ENCODE data around the gene GLI1. TPM values are rescaled to one million over a fixed set of nuclear protein-coding genes. Genes with fewer than 3 reads are reported as not detected.
"Not testable (repeated sequence)": the region's sequence is repeated elsewhere in the genome, so short reads cannot be mapped to it uniquely, and the experiment has no call there.

The GLI1 gene
- total RNA-seq, 4 donors from 2014 or later, result 0.51 to 2.9 (median 2.0) TPM; not detected in 1

- TF ChIP-seq CTCF (IDR thresholded peaks at IDR 0.05) (no peak), EP300 (IDR thresholded peaks at IDR 0.05) (no peak), POLR2A (IDR thresholded peaks at IDR 0.05) (no peak), POLR2AphosphoS5 (IDR thresholded peaks at IDR 0.05) (no peak)
Measured at GRCh38 chr12:57418255-57418654, 41.3 kb upstream of the GLI1 start.

GRCh38 chr12:57419495-57419894 is 40.1 kb upstream of the GLI1 start:
- Histone ChIP-seq H3K27me3 (no peaks in the 10 kb centered on the region), H3K4me3 (no peak overlapping the region), H3K9me3 (no peaks in the 10 kb centered on the region), H3K36me3 (peaks cover 6% of the 10 kb centered on the region), H3K4me1 (no peaks in the 10 kb centered on the region), H3K27ac (no peak overlapping the region)
- TF ChIP-seq EP300 (IDR thresholded peaks at IDR 0.05) (no peak), POLR2A (IDR thresholded peaks at IDR 0.05) (no peak), POLR2AphosphoS5 (IDR thresholded peaks at IDR 0.05) (no peak), CTCF (IDR thresholded peaks at IDR 0.05) (no peak)
- no peak for DNase-seq (ENCODE audit: low spot score in 2 of 2)
- 98% methylated on average over 2 of the region's 2 CpGs for WGBS

More at GRCh38 chr12:57418255-57418654, 41.3 kb upstream of the GLI1 start:
- no peaks in the 10 kb centered on the region for H3K4me1 ChIP-seq
- no peak overlapping the region for H3K27ac ChIP-seq
- no peaks in the 10 kb centered on the region for H3K9me3 ChIP-seq
- WGBS, result 89% methylated on average over 9 of the region's 9 CpGs
- no peaks in the 10 kb centered on the region for H3K27me3 ChIP-seq
- no peak for DNase-seq (ENCODE audit: low spot score in 2 of 2)
- no peak overlapping the region for H3K4me3 ChIP-seq
- H3K36me3 ChIP-seq, result peaks cover 4% of the 10 kb centered on the region

- no peak overlapping the region for H3K27ac ChIP-seq
- no peak overlapping the region for H3K4me3 ChIP-seq
- 97% methylated on average over 5 of the region's 5 CpGs for WGBS
Measured at GRCh38 chr12:57420482-57420881, 39.1 kb upstream of the GLI1 start.

GRCh38 chr12:57426948-57427347 is 32.6 kb upstream of the GLI1 start:
- DNase-seq (ENCODE audit: low spot score in 2 of 2); H3K27ac ChIP-seq; H3K27me3 ChIP-seq; H3K9me3 ChIP-seq; H3K36me3 ChIP-seq; H3K4me3 ChIP-seq: not testable (repeated sequence)
- peaks cover 13% of the 10 kb centered on the region for H3K4me1 ChIP-seq
- 95% methylated on average over 10 of the region's 10 CpGs for WGBS

More at GRCh38 chr12:57420482-57420881, 39.1 kb upstream of the GLI1 start:
- H3K4me1 ChIP-seq, result no peaks in the 10 kb centered on the region
- DNase-seq (ENCODE audit: low spot score in 2 of 2), result no peak
- no peaks in the 10 kb centered on the region for H3K27me3 ChIP-seq
- no peak for TF ChIP-seq EP300 (IDR thresholded peaks at IDR 0.05)
- TF ChIP-seq POLR2AphosphoS5 (IDR thresholded peaks at IDR 0.05), result no peak
- TF ChIP-seq POLR2A (IDR thresholded peaks at IDR 0.05), result no peak
- no peak for TF ChIP-seq CTCF (IDR thresholded peaks at IDR 0.05)
- peaks cover 6% of the 10 kb centered on the region for H3K36me3 ChIP-seq
- no peaks in the 10 kb centered on the region for H3K9me3 ChIP-seq

- WGBS, result 74% methylated on average over 6 of the region's 6 CpGs
Measured at GRCh38 chr12:57428965-57429364, 30.6 kb upstream of the GLI1 start.

More at GRCh38 chr12:57428965-57429364, 30.6 kb upstream of the GLI1 start:
- H3K27ac ChIP-seq, result no peak overlapping the region
- peaks cover 13% of the 10 kb centered on the region for H3K4me1 ChIP-seq
- no peak for DNase-seq (ENCODE audit: low spot score in 2 of 2)
- no peak overlapping the region for H3K4me3 ChIP-seq
- H3K9me3 ChIP-seq, result no peaks in the 10 kb centered on the region
- TF ChIP-seq EP300 (IDR thresholded peaks at IDR 0.05) (no peak), CTCF (IDR thresholded peaks at IDR 0.05) (no peak), POLR2A (IDR thresholded peaks at IDR 0.05) (no peak), POLR2AphosphoS5 (IDR thresholded peaks at IDR 0.05) (no peak)
- no peaks in the 10 kb centered on the region for H3K27me3 ChIP-seq
- no peaks in the 10 kb centered on the region for H3K36me3 ChIP-seq
